Fibroblast of mammary gland (primary cell): ENCODE data around the gene CTIF.
A peak's percentile ranks its signal among the peaks of the same experiment; 100 is the strongest.

ENCODE experiments used
- DNase-seq: peaks from one replicate; pipeline ENCODE4 v3.0.0-alpha.2; 2010; ENCODE audit warnings: low read depth
- H3K4me3 ChIP-seq: 2 replicates; pipeline ENCODE4 v1.5.1; 2011; ENCODE audit warnings: low read depth, mild to moderate bottlenecking, low read length, moderate library complexity; ENCODE audit not compliant: control insufficient read depth
- CTCF ChIP-seq: conservative IDR thresholded peaks from 2 replicates; pipeline ENCODE4 v1.5.1; 2011; ENCODE audit warnings: low read depth, low read length, inconsistent platforms; ENCODE audit not compliant: control insufficient read depth, insufficient read depth

The CTIF gene

GRCh38 chr18:48656176-48656575, 117.3 kb downstream of the CTIF start:
- no peak overlapping the region for H3K4me3 ChIP-seq
- no peak for TF ChIP-seq CTCF
- no peak for DNase-seq

GRCh38 chr18:48656582-48656981, 117.8 kb downstream of the CTIF start:
- no peak for TF ChIP-seq CTCF
- peak; percentile 18 for DNase-seq
- H3K4me3 ChIP-seq = no peak overlapping the region

DNA sequence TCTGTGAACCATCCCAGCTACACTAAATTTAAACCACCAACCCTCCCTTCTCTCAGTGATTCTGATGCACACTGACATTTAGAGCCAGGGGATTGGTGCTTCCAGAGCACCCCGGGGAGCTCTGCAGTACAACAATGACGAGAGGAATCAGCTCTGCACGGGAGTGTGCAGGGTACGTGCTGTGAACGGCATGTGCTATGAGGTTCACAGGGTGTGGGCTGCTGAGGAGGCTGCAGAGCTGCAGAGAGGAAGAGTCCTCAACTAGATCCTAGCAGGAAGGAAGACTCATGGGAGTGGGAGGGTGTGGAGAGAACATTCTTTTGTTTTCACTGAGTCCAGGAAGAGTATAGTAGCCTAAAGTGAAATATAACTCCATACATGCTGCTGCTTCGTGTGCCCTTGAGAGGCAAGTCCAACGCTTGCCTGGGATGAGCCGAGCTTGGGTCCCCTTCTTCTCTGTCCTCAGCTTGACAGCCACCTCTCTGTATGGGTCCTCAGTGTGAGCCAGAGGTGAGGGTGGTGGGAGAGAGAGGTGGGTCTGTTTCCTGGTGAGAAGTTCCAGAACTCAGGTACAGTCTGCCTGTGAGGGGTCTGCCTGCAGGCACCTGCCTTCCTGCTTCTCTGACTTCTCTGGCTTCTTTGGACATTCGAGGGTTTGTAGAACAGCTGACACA, 118.8 kb downstream of the CTIF start:
- no peak overlapping the region for H3K4me3 ChIP-seq
- peak; percentile 80 for DNase-seq
- TF ChIP-seq CTCF = no peak

- no peak for TF ChIP-seq CTCF
- no peak overlapping the region for H3K4me3 ChIP-seq
- no peak for DNase-seq
Measured at GRCh38 chr18:48658721-48659120, 119.9 kb downstream of the CTIF start.

DNA sequence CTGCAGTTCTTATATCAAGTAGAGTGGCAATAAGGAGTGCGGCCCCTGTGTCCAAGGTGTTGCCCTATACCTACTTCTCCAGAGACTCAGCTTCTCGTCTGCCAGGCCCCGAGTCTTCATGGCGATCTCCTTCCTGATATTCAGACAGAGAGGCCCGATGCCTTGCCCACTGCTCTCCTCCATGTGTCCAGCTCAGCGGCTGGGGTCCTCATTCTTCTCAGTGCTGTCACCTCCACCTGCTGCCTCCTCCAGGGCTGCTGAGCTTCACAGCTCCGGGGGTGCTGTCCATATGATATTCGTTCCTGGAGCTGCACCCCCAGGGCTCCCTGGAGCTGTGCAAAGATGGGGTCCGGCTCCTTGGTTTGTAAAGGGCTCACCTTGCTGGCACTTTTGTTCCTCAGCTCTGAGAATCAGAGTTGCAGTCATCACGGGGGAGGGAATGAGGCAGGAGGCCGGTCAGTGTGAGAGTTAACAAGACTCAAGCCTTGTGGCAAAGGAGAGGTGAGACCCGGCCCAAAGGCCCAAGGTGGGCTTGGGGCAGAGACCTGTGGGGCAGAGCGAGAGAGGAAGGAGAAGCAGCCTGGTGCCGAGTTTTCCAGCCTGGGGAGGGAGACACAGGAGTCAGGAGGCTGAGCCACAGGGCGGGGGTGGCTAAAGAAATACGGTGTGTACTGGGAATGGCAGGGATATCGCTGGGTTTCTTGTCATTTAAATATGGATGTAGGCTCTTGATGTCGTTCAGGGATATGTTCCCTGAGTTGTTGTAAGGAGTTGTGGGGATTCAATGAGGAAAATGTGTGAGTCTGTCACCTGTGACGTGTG, 120.6 kb downstream of the CTIF start:
- no peak for DNase-seq
- no peak overlapping the region for H3K4me3 ChIP-seq
- TF ChIP-seq CTCF = no peak

DNA sequence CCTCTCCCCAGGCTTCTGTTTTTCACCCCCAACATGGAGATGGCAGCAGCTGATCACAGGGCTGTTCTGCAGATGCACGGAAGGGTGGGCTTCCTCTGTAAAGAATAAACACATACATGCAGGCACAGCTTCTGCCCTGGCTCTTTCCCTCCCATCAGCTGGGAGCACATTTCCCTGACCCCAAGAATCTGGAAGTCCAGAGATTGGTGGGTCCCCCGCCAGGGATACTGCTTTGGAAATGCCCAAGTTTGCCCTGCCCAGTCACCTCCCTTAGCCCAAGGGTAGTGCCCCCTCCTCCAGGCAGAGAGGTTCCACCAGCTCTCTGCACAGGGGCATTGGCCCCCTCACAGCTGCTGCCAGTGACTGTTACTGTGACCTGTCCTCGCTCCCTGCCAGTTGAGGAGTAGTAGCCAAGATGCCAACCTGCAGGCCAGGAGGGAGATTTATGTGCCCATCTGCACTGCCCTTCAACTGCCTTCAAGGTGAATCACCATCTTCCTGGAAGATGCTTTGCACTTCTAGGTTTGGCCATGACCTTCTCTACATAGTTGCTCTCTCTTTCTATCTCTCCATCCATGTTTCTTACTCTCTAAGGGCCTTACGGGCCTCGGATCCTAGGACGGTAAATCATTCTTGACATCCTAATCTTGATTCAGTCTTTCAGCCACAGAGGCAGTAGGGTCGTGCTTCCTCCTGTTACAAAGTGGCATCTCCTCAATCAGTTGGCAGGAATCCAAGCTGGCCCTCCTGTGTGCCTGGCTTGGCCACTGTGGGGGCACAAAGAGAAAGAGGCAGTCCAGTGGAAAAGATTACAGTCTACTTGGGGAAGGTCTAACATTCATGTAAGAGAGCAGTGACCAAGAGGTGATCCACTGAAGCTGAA, 121.8 kb downstream of the CTIF start:
- no peak overlapping the region for H3K4me3 ChIP-seq
- no peak for DNase-seq
- no peak for TF ChIP-seq CTCF
